SK-N-SH (cell line): ENCODE measurements around the gene SLAMF9.

ENCODE experiments used
- FOXJ3 ChIP-seq: sonication (generic); formaldehyde crosslinking; IDR thresholded peaks from 2 replicates; pipeline ENCODE4 v1.5.1; 2020; ENCODE audit warnings: mild to moderate bottlenecking, missing genetic modification reagents
- GATA2 ChIP-seq: sonication (generic); formaldehyde crosslinking; IDR thresholded peaks from 2 replicates; pipeline ENCODE4 v1.5.0; 2020; ENCODE audit warnings: mild to moderate bottlenecking, missing genetic modification reagents
- TAF1 ChIP-seq: IDR thresholded peaks from 2 replicates; pipeline ENCODE4 v1.6.1; 2012; ENCODE audit warnings: low read depth, mild to moderate bottlenecking, low read length, moderate library complexity, borderline replicate concordance
- TF ChIP-seq, protein P1 (sequence below): fragments of 200-600 bp; sonication (generic); IDR thresholded peaks from 2 replicates; pipeline ENCODE4 v1.6.1; 2017; ENCODE audit warnings: antibody characterized with exemption, mild to moderate bottlenecking, moderate library complexity

DNA sequence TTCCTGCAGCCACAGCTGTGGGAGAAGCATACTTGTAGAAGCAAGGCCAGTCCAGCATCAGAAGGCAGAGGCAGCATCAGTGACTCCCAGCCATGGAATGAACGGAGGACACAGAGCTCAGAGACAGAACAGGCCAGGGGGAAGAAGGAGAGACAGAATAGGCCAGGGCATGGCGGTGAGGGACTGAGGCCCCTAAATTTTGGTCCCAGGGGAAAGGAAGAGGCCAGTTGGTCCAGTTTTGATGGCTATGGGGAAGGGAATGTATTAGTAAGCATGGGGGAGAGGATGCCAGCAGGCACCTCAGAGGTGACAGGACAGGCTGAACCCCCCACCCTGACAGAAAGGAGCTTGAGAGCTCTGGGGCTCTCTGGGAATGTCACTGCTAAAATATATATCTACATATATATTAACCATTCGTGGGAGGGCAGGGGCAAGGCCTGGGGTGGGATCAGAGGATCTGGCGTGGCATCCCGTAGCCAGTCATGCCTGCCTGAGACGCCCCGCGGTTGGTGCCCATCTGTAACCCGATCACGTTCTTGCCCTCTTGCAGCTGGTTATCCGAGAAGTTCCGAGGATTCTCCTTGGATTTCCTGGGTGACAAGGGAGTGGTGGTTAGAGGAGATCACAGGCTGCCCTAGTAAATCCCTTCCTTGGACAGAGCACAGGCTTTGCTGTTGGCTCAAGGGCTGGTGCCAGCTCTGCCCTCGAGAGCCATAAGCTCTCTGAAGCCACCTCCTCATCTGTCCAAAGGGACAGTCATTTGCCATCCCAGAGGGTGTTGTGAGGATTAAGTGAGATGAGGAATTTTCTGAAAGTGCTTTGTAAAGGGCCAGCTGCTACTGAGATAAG lies 35.5 kb downstream of the SLAMF9 start:
- TF ChIP-seq, protein P1, sequence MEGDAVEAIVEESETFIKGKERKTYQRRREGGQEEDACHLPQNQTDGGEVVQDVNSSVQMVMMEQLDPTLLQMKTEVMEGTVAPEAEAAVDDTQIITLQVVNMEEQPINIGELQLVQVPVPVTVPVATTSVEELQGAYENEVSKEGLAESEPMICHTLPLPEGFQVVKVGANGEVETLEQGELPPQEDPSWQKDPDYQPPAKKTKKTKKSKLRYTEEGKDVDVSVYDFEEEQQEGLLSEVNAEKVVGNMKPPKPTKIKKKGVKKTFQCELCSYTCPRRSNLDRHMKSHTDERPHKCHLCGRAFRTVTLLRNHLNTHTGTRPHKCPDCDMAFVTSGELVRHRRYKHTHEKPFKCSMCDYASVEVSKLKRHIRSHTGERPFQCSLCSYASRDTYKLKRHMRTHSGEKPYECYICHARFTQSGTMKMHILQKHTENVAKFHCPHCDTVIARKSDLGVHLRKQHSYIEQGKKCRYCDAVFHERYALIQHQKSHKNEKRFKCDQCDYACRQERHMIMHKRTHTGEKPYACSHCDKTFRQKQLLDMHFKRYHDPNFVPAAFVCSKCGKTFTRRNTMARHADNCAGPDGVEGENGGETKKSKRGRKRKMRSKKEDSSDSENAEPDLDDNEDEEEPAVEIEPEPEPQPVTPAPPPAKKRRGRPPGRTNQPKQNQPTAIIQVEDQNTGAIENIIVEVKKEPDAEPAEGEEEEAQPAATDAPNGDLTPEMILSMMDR = no peak
- TF ChIP-seq TAF1 (no peak), GATA2 (CRISPR knock-in tag) (no peak), FOXJ3 (CRISPR knock-in tag) (no peak)
